HT1080 (cell line): ENCODE data around the gene PIAS1. TPM values are rescaled to one million over a fixed set of nuclear protein-coding genes. Genes with fewer than 3 reads are reported as not detected.

Experiments used
- DNase-seq: peaks from one replicate; pipeline ENCODE4 v3.0.0-alpha.2; 2015; ENCODE audit warnings: low read depth
- total RNA-seq: library from RNA; depleted of rRNA; stranded (reverse); fragments of >200 nt; shearing (Covaris generic); gene quantifications from 2 replicates; pipeline ENCODE4 v1.2.3, GENCODE V29; 2014

PIAS1 gene
- total RNA-seq, 1 experiment from 2014 or later = 22.7 TPM

DNA sequence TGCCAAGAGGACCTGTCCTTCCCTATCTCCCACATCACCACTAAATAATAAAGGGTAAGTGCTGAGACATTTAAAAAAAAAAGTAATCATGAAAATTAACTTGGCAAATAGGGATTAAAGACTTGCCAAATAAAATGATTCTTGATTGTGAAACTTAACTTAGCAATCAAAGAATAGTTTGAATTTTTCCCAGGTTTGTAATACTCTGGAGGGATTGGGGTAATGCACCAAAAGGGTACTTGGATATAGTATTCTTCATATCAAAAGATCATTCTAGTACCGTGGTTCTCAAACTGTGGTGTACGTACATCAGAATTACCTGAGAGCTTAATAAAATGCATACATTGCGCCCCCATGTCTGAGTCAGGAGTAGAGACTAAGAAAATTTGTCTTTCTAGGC is 122.5 kb downstream of the PIAS1 start:
- no peak for DNase-seq

DNA sequence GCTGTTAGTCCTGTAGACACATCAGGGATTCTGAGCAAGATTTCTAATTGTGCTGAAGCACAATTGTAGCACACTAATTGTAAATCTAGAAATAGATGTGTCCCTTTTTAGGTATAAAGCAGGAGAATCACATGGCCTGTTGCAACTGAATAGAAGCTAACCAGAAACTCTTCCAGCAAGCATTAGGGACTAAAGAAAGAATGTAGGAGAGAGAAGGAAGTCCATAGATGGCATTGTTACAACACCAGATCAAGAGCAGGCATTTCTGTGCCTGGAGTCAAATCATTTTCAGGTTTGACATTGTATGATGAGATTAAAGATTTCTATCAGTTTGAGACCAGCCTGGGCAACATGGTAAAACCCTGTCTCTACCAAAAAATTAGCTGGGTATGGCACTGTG is 123.6 kb downstream of the PIAS1 start:
- DNase-seq = no peak

DNA sequence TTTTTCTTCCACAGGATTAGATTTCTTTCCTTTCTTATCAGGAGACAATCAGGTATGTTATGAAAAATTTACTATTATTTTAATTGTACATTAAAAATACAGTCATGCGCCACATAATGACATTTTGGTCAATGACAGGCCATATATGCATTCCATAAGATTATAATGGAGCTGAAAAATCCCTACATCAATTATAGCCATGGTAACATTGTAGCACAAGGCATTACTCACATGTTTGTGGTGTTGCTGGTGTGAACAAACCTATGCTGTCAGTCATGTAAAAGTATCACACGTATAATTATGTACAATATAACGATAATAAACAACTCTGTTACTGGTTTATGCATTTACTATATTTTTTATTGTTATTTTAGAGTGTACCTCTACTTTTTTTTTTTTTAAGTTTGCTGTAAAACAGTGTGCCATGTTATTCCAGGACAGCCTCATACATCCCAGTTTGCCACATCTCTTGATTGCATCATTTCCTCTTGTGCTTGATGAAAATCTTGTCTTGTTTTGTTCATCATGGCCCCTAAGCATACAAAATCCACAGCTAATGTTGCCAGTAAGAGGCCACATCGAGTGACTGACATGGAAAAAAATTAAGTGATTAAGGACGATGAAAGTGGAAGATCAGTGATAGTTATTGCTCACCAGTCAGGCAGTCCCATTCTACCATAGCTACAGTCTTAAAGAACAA is 129.7 kb downstream of the PIAS1 start:
- DNase-seq = peak; percentile 7

DNA sequence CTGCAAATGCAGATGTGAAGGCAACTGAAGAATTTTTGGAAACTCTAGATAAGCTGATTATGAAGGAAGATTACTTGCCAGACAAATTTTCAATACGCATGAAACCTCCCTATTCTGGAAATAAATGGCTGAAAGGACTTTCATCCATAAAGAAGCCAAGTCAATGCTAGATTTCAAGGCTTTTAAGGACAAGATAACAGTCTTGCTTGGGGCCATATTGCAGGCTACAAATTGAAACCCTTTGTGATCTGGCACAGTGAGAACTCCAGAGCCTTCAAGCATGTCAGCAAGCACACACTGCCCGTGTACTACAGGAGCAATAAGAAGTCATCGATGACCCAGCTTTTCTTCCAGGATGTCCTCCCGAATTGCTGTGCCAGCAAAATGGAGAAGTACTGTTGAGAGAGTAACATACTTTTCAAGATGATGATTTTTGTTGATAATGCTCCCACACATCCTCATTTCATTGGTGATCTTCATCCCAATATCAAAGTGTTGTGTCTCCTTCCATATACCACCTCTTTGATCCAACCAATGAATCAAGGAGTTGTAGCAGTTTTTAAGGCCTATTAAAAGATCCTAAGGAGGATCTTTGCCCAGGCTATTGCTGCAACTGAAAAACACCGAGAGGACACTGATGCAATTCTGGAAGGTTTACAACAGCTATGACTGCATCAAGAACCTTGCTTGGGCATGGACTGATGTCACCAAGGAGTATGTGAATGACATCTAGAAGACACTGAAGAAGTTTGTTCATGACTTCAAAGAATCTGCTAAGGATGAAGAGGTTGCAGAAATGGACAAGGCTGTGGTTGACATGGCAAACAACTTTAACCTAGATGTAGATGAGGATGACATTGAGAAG is 130.7 kb downstream of the PIAS1 start:
- DNase-seq = no peak

DNA sequence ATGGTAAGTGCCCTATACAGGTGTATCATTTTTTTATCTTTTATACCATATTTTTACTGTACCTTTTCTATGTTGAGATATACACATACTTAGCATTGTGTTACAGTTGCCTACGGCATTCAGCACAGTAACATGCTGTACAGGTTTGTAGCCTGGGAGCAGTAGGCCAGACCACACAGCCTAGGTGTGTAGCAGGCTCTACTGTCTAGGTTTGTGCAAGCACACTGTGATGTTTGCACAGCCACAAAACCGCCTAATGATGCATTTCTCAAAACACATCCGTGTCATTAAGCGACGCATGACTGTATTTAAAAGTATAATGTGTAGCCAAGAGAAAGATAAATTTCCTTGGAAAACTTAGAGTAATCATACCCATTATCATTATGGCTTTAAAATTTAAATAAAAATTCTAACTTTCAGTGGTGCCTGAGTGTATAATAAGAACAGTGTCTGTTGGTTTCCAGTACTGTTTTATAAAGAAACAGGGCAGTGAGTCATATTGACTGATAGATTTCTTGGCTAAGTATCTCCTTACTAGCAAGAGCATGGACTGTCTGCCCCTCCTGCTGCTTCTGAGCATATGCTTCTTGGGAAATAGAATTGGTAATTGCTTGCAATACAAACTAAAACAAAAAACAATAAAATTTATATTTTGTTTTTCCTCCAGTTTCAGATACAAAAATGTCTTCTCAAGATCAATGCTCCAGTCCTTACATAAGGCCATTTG is 132.7 kb downstream of the PIAS1 start:
- DNase-seq = peak; percentile 15

DNA sequence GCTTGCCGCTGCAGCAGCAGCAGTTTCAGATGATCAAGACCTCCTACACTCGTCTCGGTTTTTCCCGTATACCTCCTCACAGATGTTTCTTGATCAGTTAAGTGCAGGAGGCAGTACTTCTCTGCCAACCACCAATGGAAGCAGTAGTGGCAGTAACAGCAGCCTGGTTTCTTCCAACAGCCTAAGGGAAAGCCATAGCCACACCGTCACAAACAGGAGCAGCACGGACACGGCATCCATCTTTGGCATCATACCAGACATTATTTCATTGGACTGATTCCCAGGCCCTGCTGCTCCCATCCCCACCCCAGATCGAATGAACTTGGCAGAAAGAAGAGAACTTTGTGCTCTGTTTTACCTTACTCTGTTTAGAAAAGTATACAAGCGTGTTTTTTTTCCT is 133.4 kb downstream of the PIAS1 start:
- no peak for DNase-seq

DNA sequence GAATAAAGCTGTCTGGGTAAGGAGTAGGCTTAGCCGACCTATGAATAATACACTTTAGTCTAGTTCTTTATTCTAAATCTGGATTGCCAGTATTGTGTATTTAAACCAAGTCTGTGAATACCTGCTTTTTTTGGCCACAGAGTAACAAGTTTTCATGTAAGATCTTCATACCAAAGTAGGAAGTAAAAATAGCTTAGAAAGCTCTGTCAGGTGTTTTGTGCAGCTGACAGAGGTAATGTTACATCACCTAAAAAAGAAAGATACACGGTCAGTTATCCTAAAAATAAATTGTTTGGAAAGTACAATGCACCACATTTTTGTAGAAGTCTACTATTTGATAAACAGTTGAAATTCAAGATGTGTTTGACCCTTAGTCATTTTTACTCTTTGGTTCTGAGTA is 134.5 kb downstream of the PIAS1 start:
- DNase-seq = no peak

DNA sequence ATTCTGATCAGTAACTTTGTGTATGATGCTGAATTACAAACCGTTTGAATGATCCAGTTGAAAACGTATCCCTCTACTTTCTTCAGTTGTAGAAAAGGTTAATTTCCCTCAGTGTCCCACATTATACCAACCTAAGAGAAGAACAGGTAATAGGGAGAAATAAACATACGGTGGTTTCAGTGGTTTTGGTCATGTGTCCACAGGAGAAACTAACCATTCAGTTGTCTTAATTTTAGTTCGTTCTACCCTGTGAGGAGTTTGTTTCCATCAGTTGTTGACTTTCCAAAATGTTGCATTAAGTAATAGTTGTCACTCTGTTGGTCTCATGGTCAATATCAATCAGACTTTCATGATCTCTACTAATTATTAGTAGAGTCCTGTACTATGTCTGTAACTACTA is 135.9 kb downstream of the PIAS1 start:
- no peak for DNase-seq

DNA sequence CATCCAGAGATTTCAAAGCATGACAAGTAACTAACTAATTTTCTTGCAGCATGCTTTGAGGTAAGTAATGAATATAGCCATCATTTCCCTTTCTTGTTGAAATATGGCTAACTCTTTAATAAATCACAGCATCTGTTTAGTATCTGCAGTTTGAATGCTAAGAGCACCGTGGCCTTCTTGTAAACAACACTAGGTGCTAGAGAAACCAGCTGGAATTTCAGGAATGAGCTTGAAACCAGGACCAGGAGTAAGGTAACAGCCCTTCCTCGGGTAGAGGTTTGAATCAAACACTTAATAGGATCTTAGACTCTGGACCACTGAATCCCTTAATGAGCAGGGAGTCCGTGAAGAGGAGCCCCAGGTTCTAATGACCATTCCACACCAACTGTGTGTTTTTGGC is 137.4 kb downstream of the PIAS1 start:
- no peak for DNase-seq

DNA sequence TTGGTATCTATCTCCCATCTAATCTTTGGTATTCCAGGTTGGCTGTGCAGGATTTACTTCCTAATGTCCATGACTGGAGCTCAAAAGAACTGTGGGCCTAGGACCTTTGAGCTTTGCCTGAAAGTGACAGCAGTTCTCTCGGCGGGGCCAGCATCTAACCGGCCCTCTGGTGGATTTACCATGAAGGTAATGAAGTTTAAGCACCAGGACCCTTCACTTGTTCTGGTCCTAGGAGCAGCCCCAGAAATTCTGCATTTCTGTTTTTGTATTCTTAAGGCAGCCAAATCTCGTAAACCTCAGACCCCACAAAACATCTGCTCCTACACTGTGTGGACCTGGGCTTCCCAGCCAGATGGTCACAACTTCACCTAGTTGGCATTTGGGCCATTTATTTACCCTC is 138.0 kb downstream of the PIAS1 start:
- DNase-seq = no peak

DNA sequence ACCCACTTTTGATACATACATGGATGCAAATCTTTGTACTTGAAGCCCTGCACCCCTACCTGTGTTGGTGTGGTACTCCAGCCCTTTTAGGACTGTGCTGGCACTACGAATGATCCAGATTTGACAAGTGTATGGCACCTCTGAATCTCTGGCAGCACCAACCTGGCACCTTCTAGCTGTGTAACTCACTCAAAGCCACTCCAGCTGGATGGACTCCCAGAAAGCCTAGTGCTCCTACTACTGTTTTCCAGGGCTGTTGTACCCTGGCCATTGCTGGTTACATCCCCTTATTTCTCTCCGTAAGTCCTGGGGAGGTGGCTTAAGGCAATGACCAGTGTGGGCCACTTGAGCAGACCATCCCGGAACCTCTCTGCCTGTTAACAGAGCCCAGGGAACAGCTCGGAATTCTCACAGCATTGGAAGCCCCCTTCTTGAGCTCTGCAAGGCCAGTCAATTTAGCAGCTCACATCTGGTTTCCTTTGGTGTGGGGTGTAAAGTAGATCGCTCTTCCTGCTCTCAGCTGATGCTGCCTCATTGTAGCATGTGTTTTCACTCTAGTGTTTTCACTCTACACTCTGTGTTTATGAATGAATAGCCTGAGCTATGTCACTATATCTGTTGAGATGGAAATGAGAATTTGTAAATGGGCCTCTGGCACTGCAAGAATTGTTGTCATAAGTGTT is 138.8 kb downstream of the PIAS1 start:
- DNase-seq = no peak

DNA sequence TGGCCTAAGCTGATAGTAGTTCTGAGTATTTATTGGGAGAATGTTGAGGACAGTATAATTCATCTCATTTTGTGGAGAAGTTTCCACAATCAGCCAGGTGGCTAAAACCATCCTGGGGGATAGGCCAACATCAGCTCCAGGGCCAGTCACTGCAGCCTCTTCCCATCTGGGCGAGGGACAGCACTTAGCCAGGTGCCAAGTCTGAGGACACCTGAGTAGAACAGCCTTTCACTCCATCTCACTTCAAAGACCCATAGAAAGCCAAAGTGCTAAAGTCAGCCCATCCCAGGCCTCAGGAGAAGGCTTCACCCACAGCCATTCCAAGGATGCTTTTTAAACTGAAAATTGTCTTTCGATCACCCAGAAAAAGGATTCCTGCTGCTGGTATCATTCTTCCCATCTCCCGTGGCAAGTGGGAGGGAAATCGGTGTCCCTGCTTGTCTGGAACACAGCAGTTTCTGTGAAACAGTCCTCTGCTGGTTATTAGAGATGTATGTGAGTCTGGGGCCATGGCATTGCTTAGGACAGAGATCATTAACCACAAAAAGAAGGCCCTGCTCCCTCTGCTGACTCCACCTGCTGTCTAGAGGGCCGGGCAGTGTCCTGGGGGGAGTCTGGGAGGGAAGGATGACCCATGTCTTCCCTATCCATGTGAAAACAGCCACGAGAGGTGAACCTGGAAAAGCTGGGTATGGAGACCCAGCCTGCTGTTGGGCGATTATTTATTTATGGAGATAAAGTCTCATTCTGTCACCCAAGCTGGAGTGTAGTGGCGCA is 141.4 kb downstream of the PIAS1 start:
- DNase-seq = no peak

DNA sequence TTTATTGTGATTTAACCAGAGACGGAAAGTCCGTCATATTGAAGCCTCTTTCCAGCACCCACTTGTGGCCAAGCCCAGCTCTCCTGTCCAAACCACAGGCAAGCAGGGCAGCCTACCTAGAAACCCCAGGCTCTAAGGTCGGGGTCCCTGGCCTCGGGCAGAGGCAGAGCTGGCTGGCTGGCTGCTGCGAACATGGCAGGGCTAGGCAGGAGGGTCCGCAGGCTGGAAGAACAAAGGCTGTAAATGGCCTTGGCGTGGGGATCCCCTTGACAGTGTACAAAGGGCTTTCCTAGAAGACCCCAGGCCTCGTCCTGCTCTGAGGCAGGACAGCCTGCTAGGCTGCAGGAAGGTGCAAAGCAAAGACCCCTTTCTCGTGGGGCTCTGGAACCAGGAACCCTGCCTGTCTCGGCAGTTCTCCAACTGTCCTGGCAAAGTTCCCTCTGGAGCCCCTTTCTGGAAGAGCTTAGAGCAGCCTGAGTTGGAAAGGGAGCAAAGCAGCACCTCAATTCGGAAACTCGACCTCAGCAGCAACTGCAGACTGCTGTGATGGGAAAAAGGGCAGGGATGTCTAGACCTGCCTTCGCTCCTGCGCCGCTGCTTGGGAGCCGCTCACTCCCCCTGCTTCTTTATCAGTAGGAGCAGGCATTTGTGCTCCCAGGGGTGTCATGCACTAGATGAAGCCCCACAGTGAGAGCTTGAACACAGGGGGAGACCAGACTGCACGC is 142.5 kb downstream of the PIAS1 start:
- DNase-seq = no peak

DNA sequence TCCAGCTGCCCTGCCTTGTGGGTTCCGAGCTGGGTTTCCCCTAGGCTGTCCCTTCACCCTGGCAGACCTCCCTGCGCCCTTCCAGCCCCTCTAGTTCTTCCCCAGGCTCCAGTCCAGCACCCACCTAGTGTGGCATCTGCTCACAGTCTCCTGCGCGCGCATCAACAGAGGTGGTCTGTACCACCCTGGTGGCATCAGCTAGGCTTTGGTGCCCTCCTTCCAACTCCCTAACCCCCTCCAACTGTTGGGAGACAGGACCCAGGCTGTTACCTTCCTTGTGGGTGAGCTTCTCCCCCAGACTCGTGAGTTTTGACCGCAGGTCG is 143.0 kb downstream of the PIAS1 start:
- no peak for DNase-seq

DNA sequence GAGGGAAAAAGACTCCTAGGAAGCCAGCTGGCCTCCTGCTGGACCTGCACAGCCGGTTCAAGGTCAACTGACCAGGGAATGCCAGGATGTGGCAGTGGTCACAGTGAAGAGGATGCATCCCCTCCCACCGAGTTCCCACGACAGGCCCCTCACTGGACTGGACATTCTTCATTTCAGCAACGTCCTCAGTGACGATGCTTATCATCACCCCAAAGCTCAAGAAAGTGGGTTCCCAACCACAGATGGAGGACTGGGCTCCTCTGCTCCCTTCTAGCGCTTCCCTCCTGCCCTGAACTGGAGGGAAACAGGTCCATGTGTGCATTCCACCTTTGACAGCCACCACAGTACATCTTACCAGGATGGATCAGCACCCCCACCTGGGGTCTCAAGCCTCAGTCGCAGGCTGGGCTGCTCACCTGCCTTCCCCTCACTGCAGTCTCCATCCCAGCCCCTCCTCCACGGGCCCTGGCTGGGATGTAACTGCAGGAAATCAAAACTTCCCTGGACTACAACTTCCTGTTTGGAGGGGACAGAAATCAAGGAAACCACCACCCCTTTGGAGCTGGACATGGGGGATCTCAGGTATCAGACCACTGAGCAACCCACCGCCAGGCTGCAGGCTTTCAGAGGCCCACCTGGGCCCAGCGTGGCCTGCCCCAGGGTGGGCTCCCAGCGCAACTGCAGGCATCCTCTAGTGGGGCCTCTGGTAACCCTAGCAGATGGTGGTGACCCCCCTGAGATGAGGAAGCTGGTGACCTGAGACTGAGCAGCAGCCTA is 143.7 kb downstream of the PIAS1 start:
- no peak for DNase-seq

DNA sequence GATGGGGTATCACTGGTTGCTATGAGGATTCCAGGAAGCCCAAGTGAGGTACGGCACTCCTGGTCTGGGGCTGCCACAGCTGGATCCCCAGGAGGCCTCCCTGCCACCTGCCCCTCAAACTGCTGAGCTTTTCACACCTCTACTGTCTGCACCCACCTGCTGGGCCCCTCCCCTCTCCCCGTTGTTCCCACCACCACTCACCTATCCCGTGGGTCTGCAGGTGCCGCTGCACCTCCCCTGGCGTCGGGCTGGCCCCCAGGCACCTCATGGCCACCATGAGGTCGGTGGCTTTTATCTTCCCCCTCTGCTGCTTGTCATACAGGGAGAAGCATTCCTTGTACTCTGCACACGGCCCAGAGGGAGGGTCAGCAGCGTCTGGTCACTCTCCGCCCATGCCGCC is 145.2 kb downstream of the PIAS1 start:
- no peak for DNase-seq

DNA sequence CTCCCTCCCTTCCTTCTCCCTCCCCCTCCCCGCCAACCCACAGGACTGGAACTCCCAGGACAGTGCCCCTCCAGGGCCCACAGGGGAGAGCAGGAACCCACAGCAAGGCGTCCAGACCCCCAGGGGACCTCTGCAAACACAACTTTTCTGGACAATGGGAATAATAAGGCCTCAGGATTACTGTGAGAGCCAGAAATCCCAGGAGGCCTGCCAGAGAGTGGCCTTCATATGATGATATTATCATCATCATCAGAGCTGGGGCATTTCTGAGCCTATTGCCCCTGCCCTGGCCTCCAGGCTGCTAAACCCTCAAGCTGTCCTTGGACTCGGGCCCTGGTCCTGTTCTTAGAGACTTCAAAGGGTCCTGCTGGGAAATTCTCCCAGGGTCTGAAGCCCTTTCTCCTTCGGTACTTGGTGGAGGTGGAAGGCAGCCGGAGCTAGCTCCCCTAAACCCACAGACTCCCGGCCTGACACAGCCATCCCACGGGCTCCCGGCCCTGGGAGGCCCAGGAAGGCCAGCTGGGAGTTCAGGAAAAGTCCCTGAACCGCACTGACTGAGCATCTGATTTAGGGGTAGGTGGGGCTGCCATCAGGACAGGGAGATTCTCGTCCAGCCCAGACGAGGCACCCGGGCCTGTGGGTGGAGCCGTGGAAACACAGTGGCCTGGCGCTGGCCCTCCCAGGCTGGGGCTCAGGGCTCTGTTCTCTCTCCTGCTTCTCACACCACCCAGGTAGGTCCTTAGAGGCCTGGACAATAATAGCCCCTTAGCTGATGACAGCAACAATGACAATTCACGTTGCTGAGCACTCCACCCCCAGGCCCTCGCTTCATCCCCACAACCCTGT is 146.1 kb downstream of the PIAS1 start:
- DNase-seq = no peak

DNA sequence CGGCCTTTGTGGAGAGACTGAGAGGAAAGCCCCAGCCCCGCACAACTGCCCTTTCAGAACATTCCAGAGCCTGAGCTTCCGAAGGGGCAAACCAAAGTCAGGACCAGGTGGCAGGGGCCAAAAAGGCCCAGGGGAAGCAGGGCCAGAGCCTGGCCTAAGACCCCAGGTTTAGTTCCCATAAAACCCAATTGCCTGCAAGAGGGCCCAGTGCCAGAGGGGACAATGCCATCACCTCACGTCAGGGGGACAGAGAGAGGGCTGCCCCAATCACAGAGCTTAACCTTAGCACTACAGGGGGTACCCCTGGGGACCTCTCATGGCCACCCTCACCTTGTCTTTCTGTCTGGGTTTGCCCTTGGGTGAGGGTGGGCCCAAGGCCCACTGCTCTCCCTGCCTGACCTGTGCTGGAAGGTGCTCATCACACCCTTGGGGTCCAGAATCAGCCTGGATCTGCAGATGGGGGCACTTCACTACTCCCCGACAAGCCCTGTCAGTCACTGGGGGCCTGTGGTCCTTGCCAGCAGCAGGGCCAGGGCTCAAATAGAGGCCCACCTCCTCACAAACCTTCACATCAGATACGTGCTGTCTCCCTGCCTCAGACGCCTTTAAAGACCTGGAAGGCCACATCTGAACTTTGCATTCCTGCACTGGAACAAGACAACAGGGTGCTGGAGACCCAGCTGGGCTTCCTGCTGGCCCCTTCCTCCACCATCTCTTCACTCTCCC is 147.2 kb downstream of the PIAS1 start:
- no peak for DNase-seq
